ENCODE data around the gene CELF2.

CELF2 gene

GRCh38 chr10:11015446-11015934, 2.2 kb upstream of the CELF2 start:
- Histone ChIP-seq H3K4me2 (ENCODE audit: low read length) (no peak overlapping the region), H3K27ac (no peak overlapping the region), H3K79me2 (no peaks in the 10 kb centered on the region), H3K4me3 (ENCODE audit: low read depth, low read length) (no peak overlapping the region), H3K4me1 (peaks cover 3% of the 10 kb centered on the region), H3K27me3 (ENCODE audit: control insufficient read depth, insufficient read depth, low read length) (no peaks in the 10 kb centered on the region), H2AFZ (no peak overlapping the region), H3K9me3 (ENCODE audit: control insufficient read depth, low read length) (no peaks in the 10 kb centered on the region), H3K36me3 (ENCODE audit: control insufficient read depth, insufficient read depth, low read length) (no peaks in the 10 kb centered on the region), H3K9ac (no peak overlapping the region)
- no peak for TF ChIP-seq CTCF (IDR thresholded peaks at IDR 0.05)

DNA sequence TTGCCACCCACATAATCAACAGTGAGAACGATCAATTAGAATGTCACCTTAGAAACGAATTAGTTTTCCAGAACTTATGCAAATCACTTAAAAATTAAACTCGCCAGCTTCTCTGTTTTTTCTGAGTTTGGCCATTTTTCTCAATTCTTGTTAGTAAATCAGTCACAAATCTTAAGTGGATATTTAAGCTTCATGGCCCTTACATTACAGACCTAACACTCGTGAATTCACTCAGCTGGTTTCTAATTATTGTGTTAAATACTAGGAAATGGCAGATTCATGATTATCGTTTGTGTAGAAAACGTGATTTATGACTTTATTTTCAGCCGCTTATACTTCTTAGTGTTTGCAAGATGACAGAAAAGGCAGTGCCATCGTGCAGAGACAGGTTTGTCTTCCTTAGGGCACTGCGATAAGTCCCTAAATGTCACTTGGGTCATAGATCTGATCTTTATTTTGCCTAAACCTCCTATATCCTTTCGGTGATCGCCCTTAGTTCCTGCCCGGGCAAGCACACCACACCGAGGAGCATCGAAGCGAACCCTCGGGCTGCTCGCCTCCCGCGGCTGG, 587 bp upstream of the CELF2 start:
- Histone ChIP-seq H2AFZ (peak overlapping the region; percentile 88), H3K9me3 (ENCODE audit: control insufficient read depth, low read length) (no peaks in the 10 kb centered on the region), H3K36me3 (ENCODE audit: control insufficient read depth, insufficient read depth, low read length) (no peaks in the 10 kb centered on the region), H3K27ac (no peak overlapping the region), H3K27me3 (ENCODE audit: control insufficient read depth, insufficient read depth, low read length) (no peaks in the 10 kb centered on the region), H3K79me2 (no peaks in the 10 kb centered on the region), H3K4me2 (ENCODE audit: low read length) (peak overlapping the region; percentile 85), H3K4me1 (peaks cover 3% of the 10 kb centered on the region), H3K4me3 (ENCODE audit: low read depth, low read length) (peak overlapping the region; percentile 60), H3K9ac (no peak overlapping the region)
- no peak for TF ChIP-seq CTCF (IDR thresholded peaks at IDR 0.05)

DNA sequence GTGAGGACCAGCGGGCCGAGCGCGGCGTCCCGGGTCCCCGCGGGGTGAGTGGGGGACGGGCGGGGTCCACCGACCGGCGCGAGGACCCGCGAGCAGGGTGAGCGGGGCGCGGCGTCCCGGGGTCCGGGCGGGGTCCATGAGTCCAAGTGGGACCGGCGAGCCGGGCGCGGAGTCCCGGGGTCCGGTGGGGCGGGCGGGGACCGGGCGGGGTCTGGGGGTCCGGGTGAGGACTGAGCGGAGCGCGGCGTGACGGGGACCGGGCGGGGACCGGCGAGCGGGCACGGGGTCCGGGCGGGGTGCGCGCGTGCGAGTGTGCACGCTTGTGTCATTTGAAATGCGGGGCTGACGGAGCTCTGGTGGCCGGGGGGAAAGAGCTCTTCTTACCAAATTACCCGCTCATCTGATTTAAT, 765 bp downstream of the CELF2 start:
- no peaks in the 10 kb centered on the region for H3K79me2 ChIP-seq
- no peak overlapping the region for H3K9ac ChIP-seq
- peak overlapping the region; percentile 81 for H2AFZ ChIP-seq
- H3K4me1 ChIP-seq = peaks cover 3% of the 10 kb centered on the region
- no peak overlapping the region for H3K27ac ChIP-seq
- TF ChIP-seq CTCF (IDR thresholded peaks at IDR 0.05) = no peak
- H3K36me3 ChIP-seq (ENCODE audit: control insufficient read depth, insufficient read depth, low read length) = no peaks in the 10 kb centered on the region
- H3K4me2 ChIP-seq (ENCODE audit: low read length) = peak overlapping the region; percentile 59
- H3K9me3 ChIP-seq (ENCODE audit: control insufficient read depth, low read length) = no peaks in the 10 kb centered on the region
- peak overlapping the region; percentile 46 for H3K4me3 ChIP-seq (ENCODE audit: low read depth, low read length)
- H3K27me3 ChIP-seq (ENCODE audit: control insufficient read depth, insufficient read depth, low read length) = no peaks in the 10 kb centered on the region

GRCh38 chr10:11018855-11019631, 1.4 kb downstream of the CELF2 start:
- TF ChIP-seq CTCF (IDR thresholded peaks at IDR 0.05) = no peak
- H3K4me1 ChIP-seq = peaks cover 3% of the 10 kb centered on the region
- no peak overlapping the region for H3K9ac ChIP-seq

More at GRCh38 chr10:11018855-11019631, 1.4 kb downstream of the CELF2 start:
- no peaks in the 10 kb centered on the region for H3K36me3 ChIP-seq (ENCODE audit: control insufficient read depth, insufficient read depth, low read length)
- peak overlapping the region; percentile 59 for H3K4me2 ChIP-seq (ENCODE audit: low read length)
- H3K79me2 ChIP-seq = no peaks in the 10 kb centered on the region
- H3K27ac ChIP-seq = no peak overlapping the region
- H3K9me3 ChIP-seq (ENCODE audit: control insufficient read depth, low read length) = no peaks in the 10 kb centered on the region
- H3K4me3 ChIP-seq (ENCODE audit: low read depth, low read length) = no peak overlapping the region
- no peaks in the 10 kb centered on the region for H3K27me3 ChIP-seq (ENCODE audit: control insufficient read depth, insufficient read depth, low read length)
- H2AFZ ChIP-seq = no peak overlapping the region

Data from parathyroid adenoma (tissue), 2 donors.